HEK293 (cell line): ENCODE measurements around the gene SERTAD3.

ENCODE experiments used
- FEZF1 ChIP-seq: fragments of 450-650 bp; formaldehyde crosslinking; IDR thresholded peaks from 2 replicates; pipeline ENCODE4 v1.5.1; 2016; ENCODE audit warnings: missing biosample characterization, missing genetic modification characterization
- GLI4 ChIP-seq: fragments of 450-650 bp; formaldehyde crosslinking; IDR thresholded peaks from 2 replicates; pipeline ENCODE4 v1.5.1; 2016; ENCODE audit warnings: missing biosample characterization, missing genetic modification characterization
- GLIS2 ChIP-seq: fragments of 450-650 bp; formaldehyde crosslinking; IDR thresholded peaks from 2 replicates; pipeline ENCODE4 v1.5.1; 2016; ENCODE audit warnings: missing biosample characterization, missing genetic modification characterization
- HIC1 ChIP-seq: fragments of 450-650 bp; formaldehyde crosslinking; IDR thresholded peaks from 2 replicates; pipeline ENCODE4 v1.5.1; 2016; ENCODE audit warnings: missing biosample characterization, missing genetic modification characterization
- IKZF3 ChIP-seq: fragments of 450-650 bp; IDR thresholded peaks from 2 replicates; pipeline ENCODE4 v1.5.0; 2018; ENCODE audit warnings: missing biosample characterization, mild to moderate bottlenecking, missing genetic modification characterization, moderate library complexity
- KLF8 ChIP-seq: fragments of 450-650 bp; formaldehyde crosslinking; IDR thresholded peaks from 2 replicates; pipeline ENCODE4 v1.5.1; 2016; ENCODE audit warnings: missing biosample characterization, missing genetic modification characterization
- MZF1 ChIP-seq: fragments of 450-650 bp; formaldehyde crosslinking; IDR thresholded peaks from 2 replicates; pipeline ENCODE4 v1.5.1; 2017; ENCODE audit warnings: missing biosample characterization, missing genetic modification characterization, borderline replicate concordance
- PRDM10 ChIP-seq: fragments of 450-650 bp; formaldehyde crosslinking; IDR thresholded peaks from 2 replicates; pipeline ENCODE4 v1.5.1; 2016; ENCODE audit warnings: missing biosample characterization, missing genetic modification characterization
- SP7 ChIP-seq: fragments of 450-650 bp; formaldehyde crosslinking; IDR thresholded peaks from 2 replicates; pipeline ENCODE4 v1.5.1; 2016; ENCODE audit warnings: missing biosample characterization, missing genetic modification characterization
- ZBTB21 ChIP-seq: fragments of 450-650 bp; formaldehyde crosslinking; IDR thresholded peaks from 2 replicates; pipeline ENCODE4 v1.5.1; 2017; ENCODE audit warnings: missing biosample characterization, missing genetic modification characterization
- ZBTB7A ChIP-seq: fragments of 450-650 bp; formaldehyde crosslinking; IDR thresholded peaks from 2 replicates; pipeline ENCODE4 v1.5.1; 2016; ENCODE audit warnings: low read depth, missing biosample characterization, missing genetic modification characterization
- ZNF114 ChIP-seq: fragments of 450-650 bp; formaldehyde crosslinking; IDR thresholded peaks from 2 replicates; pipeline ENCODE4 v1.5.0; 2017; ENCODE audit warnings: missing biosample characterization, missing genetic modification characterization
- ZNF146 ChIP-seq: fragments of 450-650 bp; formaldehyde crosslinking; IDR thresholded peaks from 2 replicates; pipeline ENCODE4 v1.5.1; 2016; ENCODE audit warnings: missing biosample characterization, missing genetic modification characterization
- ZNF175 ChIP-seq: fragments of 450-650 bp; formaldehyde crosslinking; IDR thresholded peaks from 2 replicates; pipeline ENCODE4 v1.5.1; 2016; ENCODE audit warnings: missing biosample characterization, missing genetic modification characterization
- ZNF23 ChIP-seq: fragments of 450-650 bp; formaldehyde crosslinking; IDR thresholded peaks from 2 replicates; pipeline ENCODE4 v1.5.1; 2016; ENCODE audit warnings: missing biosample characterization, missing genetic modification characterization, borderline replicate concordance
- ZNF24 ChIP-seq: fragments of 450-650 bp; formaldehyde crosslinking; IDR thresholded peaks from 2 replicates; pipeline ENCODE4 v1.5.1; 2016; ENCODE audit warnings: missing biosample characterization, missing genetic modification characterization
- ZNF514 ChIP-seq: fragments of 450-650 bp; formaldehyde crosslinking; IDR thresholded peaks from 2 replicates; pipeline ENCODE4 v1.5.1; 2016; ENCODE audit warnings: missing biosample characterization, missing genetic modification characterization
- ZNF530 ChIP-seq: fragments of 450-650 bp; formaldehyde crosslinking; IDR thresholded peaks from 2 replicates; pipeline ENCODE4 v1.5.1; 2016; ENCODE audit warnings: low read depth, missing biosample characterization, missing genetic modification characterization
- ZNF548 ChIP-seq: fragments of 450-650 bp; formaldehyde crosslinking; IDR thresholded peaks from 2 replicates; pipeline ENCODE4 v1.5.1; 2016; ENCODE audit warnings: missing biosample characterization, missing genetic modification characterization
- ZNF549 ChIP-seq: fragments of 450-650 bp; IDR thresholded peaks from 2 replicates; pipeline ENCODE4 v1.5.1; 2018; ENCODE audit warnings: missing biosample characterization, missing genetic modification characterization, mild to moderate bottlenecking, inconsistent platforms, moderate library complexity
- ZNF560 ChIP-seq: fragments of 450-650 bp; formaldehyde crosslinking; IDR thresholded peaks from 2 replicates; pipeline ENCODE4 v1.5.1; 2017; ENCODE audit warnings: missing biosample characterization, missing genetic modification characterization, borderline replicate concordance
- ZNF585B ChIP-seq: fragments of 450-650 bp; formaldehyde crosslinking; IDR thresholded peaks from 2 replicates; pipeline ENCODE4 v1.5.1; 2016; ENCODE audit warnings: missing biosample characterization, missing genetic modification characterization
- ZNF664 ChIP-seq: fragments of 450-650 bp; formaldehyde crosslinking; IDR thresholded peaks from 2 replicates; pipeline ENCODE4 v1.5.1; 2016; ENCODE audit warnings: missing biosample characterization, missing genetic modification characterization
- ZNF677 ChIP-seq: fragments of 450-650 bp; IDR thresholded peaks from 2 replicates; pipeline ENCODE4 v1.5.0; 2018; ENCODE audit warnings: missing biosample characterization, mild to moderate bottlenecking, missing genetic modification characterization, moderate library complexity
- ZNF785 ChIP-seq: fragments of 450-650 bp; formaldehyde crosslinking; IDR thresholded peaks from 2 replicates; pipeline ENCODE4 v1.5.1; 2016; ENCODE audit warnings: missing biosample characterization, missing genetic modification characterization
- ZNF791 ChIP-seq: fragments of 450-650 bp; formaldehyde crosslinking; IDR thresholded peaks from 2 replicates; pipeline ENCODE4 v1.5.1; 2016; ENCODE audit warnings: missing biosample characterization, missing genetic modification characterization
- TF ChIP-seq, protein P1 (sequence below): fragments of 450-650 bp; formaldehyde crosslinking; optimal IDR thresholded peaks from 2 replicates; pipeline ENCODE3; 2016; ENCODE audit warnings: missing biosample characterization, mild to moderate bottlenecking, missing genetic modification characterization
- TF ChIP-seq, protein P2 (sequence below): fragments of 450-650 bp; formaldehyde crosslinking; IDR thresholded peaks from 2 replicates; pipeline ENCODE4 v1.5.1; 2016; ENCODE audit warnings: missing biosample characterization, missing genetic modification characterization, borderline replicate concordance
- TF ChIP-seq, protein P3 (sequence below): fragments of 450-650 bp; formaldehyde crosslinking; IDR thresholded peaks from 2 replicates; pipeline ENCODE4 v1.5.1; 2016; ENCODE audit warnings: missing biosample characterization, missing genetic modification characterization

Gene SERTAD3

GRCh38 chr19:40444000-40444824, at the start of gene SERTAD3 (continued):
- TF ChIP-seq ZNF548 (tag by site-specific recombination) (no peak), MZF1 (tag by site-specific recombination) (no peak; the same call in 1 of the 2 replicates), ZNF549 (tag by site-specific recombination) (no peak), ZNF514 (no peak), GLIS2 (tag by site-specific recombination) (peak; percentile 100), HIC1 (tag by site-specific recombination) (peak; percentile 100), ZNF791 (tag by site-specific recombination) (no peak), ZNF560 (no peak), PRDM10 (peak; percentile 97), FEZF1 (peak; percentile 48), ZNF23 (tag by site-specific recombination) (no peak), ZNF585B (tag by site-specific recombination) (no peak), KLF8 (tag by site-specific recombination) (peak; percentile 100), ZNF664 (tag by site-specific recombination) (no peak), ZBTB7A (tag by site-specific recombination) (peak; percentile 97), ZBTB21 (tag by site-specific recombination) (peak; percentile 99), ZNF114 (tag by site-specific recombination) (no peak), IKZF3 (tag by site-specific recombination) (peak; percentile 76), SP7 (tag by site-specific recombination) (peak; percentile 95), ZNF175 (tag by site-specific recombination) (no peak), ZNF785 (peak; percentile 19; the same call in 1 of the 2 replicates), GLI4 (tag by site-specific recombination) (no peak), ZNF530 (no peak), ZNF677 (tag by site-specific recombination) (no peak), ZNF24 (0 out of 2 replicates have a peak, but pooled peaks have one; percentile 43), ZNF146 (0 out of 2 replicates have a peak, but pooled peaks have one; percentile 3)
- TF ChIP-seq, protein P1, sequence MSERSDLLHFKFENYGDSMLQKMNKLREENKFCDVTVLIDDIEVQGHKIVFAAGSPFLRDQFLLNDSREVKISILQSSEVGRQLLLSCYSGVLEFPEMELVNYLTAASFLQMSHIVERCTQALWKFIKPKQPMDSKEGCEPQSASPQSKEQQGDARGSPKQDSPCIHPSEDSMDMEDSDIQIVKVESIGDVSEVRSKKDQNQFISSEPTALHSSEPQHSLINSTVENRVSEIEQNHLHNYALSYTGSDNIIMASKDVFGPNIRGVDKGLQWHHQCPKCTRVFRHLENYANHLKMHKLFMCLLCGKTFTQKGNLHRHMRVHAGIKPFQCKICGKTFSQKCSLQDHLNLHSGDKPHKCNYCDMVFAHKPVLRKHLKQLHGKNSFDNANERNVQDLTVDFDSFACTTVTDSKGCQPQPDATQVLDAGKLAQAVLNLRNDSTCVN (tag by site-specific recombination) = peak; percentile 91
- TF ChIP-seq, protein P2, sequence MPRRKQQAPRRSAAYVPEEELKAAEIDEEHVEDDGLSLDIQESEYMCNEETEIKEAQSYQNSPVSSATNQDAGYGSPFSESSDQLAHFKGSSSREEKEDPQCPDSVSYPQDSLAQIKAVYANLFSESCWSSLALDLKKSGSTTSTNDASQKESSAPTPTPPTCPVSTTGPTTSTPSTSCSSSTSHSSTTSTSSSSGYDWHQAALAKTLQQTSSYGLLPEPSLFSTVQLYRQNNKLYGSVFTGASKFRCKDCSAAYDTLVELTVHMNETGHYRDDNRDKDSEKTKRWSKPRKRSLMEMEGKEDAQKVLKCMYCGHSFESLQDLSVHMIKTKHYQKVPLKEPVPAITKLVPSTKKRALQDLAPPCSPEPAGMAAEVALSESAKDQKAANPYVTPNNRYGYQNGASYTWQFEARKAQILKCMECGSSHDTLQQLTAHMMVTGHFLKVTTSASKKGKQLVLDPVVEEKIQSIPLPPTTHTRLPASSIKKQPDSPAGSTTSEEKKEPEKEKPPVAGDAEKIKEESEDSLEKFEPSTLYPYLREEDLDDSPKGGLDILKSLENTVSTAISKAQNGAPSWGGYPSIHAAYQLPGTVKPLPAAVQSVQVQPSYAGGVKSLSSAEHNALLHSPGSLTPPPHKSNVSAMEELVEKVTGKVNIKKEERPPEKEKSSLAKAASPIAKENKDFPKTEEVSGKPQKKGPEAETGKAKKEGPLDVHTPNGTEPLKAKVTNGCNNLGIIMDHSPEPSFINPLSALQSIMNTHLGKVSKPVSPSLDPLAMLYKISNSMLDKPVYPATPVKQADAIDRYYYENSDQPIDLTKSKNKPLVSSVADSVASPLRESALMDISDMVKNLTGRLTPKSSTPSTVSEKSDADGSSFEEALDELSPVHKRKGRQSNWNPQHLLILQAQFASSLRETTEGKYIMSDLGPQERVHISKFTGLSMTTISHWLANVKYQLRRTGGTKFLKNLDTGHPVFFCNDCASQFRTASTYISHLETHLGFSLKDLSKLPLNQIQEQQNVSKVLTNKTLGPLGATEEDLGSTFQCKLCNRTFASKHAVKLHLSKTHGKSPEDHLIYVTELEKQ = peak; percentile 67
- TF ChIP-seq, protein P3, sequence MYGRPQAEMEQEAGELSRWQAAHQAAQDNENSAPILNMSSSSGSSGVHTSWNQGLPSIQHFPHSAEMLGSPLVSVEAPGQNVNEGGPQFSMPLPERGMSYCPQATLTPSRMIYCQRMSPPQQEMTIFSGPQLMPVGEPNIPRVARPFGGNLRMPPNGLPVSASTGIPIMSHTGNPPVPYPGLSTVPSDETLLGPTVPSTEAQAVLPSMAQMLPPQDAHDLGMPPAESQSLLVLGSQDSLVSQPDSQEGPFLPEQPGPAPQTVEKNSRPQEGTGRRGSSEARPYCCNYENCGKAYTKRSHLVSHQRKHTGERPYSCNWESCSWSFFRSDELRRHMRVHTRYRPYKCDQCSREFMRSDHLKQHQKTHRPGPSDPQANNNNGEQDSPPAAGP = peak; percentile 96
